CD14-positive monocyte (primary cell): Measurements from ENCODE around the gene CAMK1D. TPM values are rescaled to one million over a fixed set of nuclear protein-coding genes. Genes with fewer than 3 reads are reported as not detected.
A peak's percentile ranks its signal among the peaks of the same experiment; 100 is the strongest.

Experiments used
- DNase-seq, 3 donors: peaks; one replicate each; pipeline ENCODE4 v3.0.0-alpha.2; 2011 to 2022
- H2AFZ ChIP-seq: 2 replicates; pipeline ENCODE4 v1.6.0; 2012; ENCODE audit warnings: mild to moderate bottlenecking, low read depth, low read length, inconsistent platforms; ENCODE audit not compliant: insufficient read depth, poor library complexity, severe bottlenecking
- H3K27ac ChIP-seq, 2 donors: 1 replicate in 1 of 2; 2 replicates in 1 of 2; pipeline ENCODE4 v1.5.1; 2012 to 2013; ENCODE audit warnings: low read length in 2 of 2, control low read depth in 1 of 2, inconsistent platforms in 1 of 2, low read depth in 1 of 2, mild to moderate bottlenecking in 1 of 2
- H3K27me3 ChIP-seq, 2 donors: one replicate each; pipeline versions ENCODE4 v1.6.0 to v1.6.1; 2011 to 2013; ENCODE audit warnings: low read length in 2 of 2; ENCODE audit not compliant: control insufficient read depth in 2 of 2, insufficient read depth in 2 of 2
- H3K36me3 ChIP-seq, 2 donors: replicated peaks in 1 of 2; 1 replicate in 1 of 2; 2 replicates in 1 of 2; pipeline versions ENCODE4 v1.5.1 to v1.6.1; 2012 to 2013; ENCODE audit warnings: low read length in 2 of 2, control low read depth in 1 of 2, inconsistent platforms in 1 of 2, mild to moderate bottlenecking in 1 of 2; ENCODE audit not compliant: insufficient read depth in 2 of 2, control insufficient read depth in 1 of 2
- H3K4me1 ChIP-seq, 2 donors: 1 replicate in 1 of 2; 2 replicates in 1 of 2; pipeline versions ENCODE4 v1.5.1 to v1.6.1; 2012 to 2013; ENCODE audit warnings: low read length in 2 of 2, control low read depth in 1 of 2, inconsistent platforms in 1 of 2, mild to moderate bottlenecking in 1 of 2, moderate library complexity in 1 of 2; ENCODE audit not compliant: insufficient read depth in 2 of 2, control insufficient read depth in 1 of 2
- H3K4me2 ChIP-seq: replicated peaks from 2 replicates; pipeline ENCODE3; 2012; ENCODE audit warnings: low read length, moderate library complexity, mild to moderate bottlenecking; ENCODE audit not compliant: poor library complexity, severe bottlenecking; ENCODE audit errors: extremely low read depth
- H3K4me3 ChIP-seq, 3 experiments: fragments of 200-600 bp in 1 of 3; sonication (generic) in 1 of 3; replicated peaks in 1 of 3; 1 replicate in 2 of 3; 2 replicates in 1 of 3; pipeline ENCODE4 v1.5.1; 2011 to 2013; ENCODE audit warnings: low read length in 3 of 3, mild to moderate bottlenecking in 3 of 3, control low read depth in 2 of 3, low read depth in 2 of 3, inconsistent platforms in 1 of 3, moderate library complexity in 1 of 3
- H3K79me2 ChIP-seq: 2 replicates; pipeline ENCODE4 v1.6.0; 2012; ENCODE audit warnings: mild to moderate bottlenecking, control low read depth, inconsistent platforms, low read length, moderate library complexity; ENCODE audit not compliant: insufficient read depth
- H3K9ac ChIP-seq: 2 replicates; pipeline ENCODE4 v1.6.0; 2017; ENCODE audit warnings: low read length, mild to moderate bottlenecking; ENCODE audit not compliant: insufficient read depth, poor library complexity, severe bottlenecking
- H3K9me3 ChIP-seq, 2 donors: replicated peaks in 1 of 2; 1 replicate in 1 of 2; 2 replicates in 1 of 2; pipeline versions ENCODE4 v1.5.1 to v1.6.1; 2012 to 2013; ENCODE audit warnings: low read length in 2 of 2, control low read depth in 1 of 2; ENCODE audit not compliant: control insufficient read depth in 1 of 2, insufficient read depth in 1 of 2
- H4K20me1 ChIP-seq: 2 replicates; pipeline ENCODE4 v1.6.0; 2012; ENCODE audit warnings: mild to moderate bottlenecking, low read length, control low read depth, moderate library complexity; ENCODE audit not compliant: insufficient read depth
- H3K27ac Mint-ChIP-seq, 7 donors: one replicate each; pipeline ENCODE4 v1.8.0; 2020; ENCODE audit warnings: mild to moderate bottlenecking in 7 of 7, mixed read lengths in 7 of 7, moderate library complexity in 6 of 7, inconsistent platforms in 2 of 7
- H3K27me3 Mint-ChIP-seq, 3 donors: one replicate each; pipeline ENCODE4 v1.8.0; 2021 to 2022; ENCODE audit warnings: low read depth in 3 of 3, mild to moderate bottlenecking in 3 of 3, mixed read lengths in 3 of 3, moderate library complexity in 3 of 3, inconsistent platforms in 1 of 3
- H3K36me3 Mint-ChIP-seq, 2 donors: one replicate each; pipeline ENCODE4 v1.8.0; 2020; ENCODE audit warnings: mixed read lengths in 2 of 2, inconsistent platforms in 1 of 2, mild to moderate bottlenecking in 1 of 2
- H3K4me1 Mint-ChIP-seq: one replicate; pipeline ENCODE4 v1.8.0; 2020; ENCODE audit warnings: mild to moderate bottlenecking, mixed read lengths
- H3K4me3 Mint-ChIP-seq, 2 donors: one replicate each; pipeline ENCODE4 v1.8.0; 2020; ENCODE audit warnings: mild to moderate bottlenecking in 2 of 2, mixed read lengths in 2 of 2, moderate library complexity in 1 of 2
- H3K9me3 Mint-ChIP-seq, 7 donors: one replicate each; pipeline ENCODE4 v1.8.0; 2020 to 2022; ENCODE audit warnings: mixed read lengths in 7 of 7, mild to moderate bottlenecking in 6 of 7, moderate library complexity in 6 of 7, inconsistent platforms in 2 of 7
- WGBS: methylation state at CpG from one replicate; pipeline ENCODE4 v1.1.5; 2013; ENCODE audit warnings: missing lambda C conversion rate; ENCODE audit not compliant: insufficient coverage; 5-methylcytosine and 5-hydroxymethylcytosine counted together
- intact Hi-C, 2 donors: fragments of 100-400 bp; cut with micrococcal nuclease; formaldehyde crosslinking; loops; one replicate each; pipeline versions ENCODE4 v1.15.0 to v1.15.1; 2023
- polyA plus RNA-seq, 3 donors: library from polyadenylated mRNA; depleted of rRNA in 1 of 3; unstranded in 2 of 3; stranded (reverse) in 1 of 3; fragments of 300-500 nt in 2 of 3; fragments of >200 nt in 1 of 3; fragmentation: Illumina TruSeq in 2 of 3; gene quantifications; 1 replicate in 2 of 3; 2 replicates in 1 of 3; pipeline ENCODE4 v1.2.3, GENCODE V29; 2012 to 2021
- TF ChIP-seq, protein P1 (sequence below): fragments of 200-600 bp; IDR thresholded peaks from one replicate; pipeline ENCODE4 v1.8.0; 2022; ENCODE audit warnings: antibody characterized with exemption, mild to moderate bottlenecking

CAMK1D gene
- polyA plus RNA-seq, 3 donors = 6.7 to 11.8 (median 7.1) TPM

DNA sequence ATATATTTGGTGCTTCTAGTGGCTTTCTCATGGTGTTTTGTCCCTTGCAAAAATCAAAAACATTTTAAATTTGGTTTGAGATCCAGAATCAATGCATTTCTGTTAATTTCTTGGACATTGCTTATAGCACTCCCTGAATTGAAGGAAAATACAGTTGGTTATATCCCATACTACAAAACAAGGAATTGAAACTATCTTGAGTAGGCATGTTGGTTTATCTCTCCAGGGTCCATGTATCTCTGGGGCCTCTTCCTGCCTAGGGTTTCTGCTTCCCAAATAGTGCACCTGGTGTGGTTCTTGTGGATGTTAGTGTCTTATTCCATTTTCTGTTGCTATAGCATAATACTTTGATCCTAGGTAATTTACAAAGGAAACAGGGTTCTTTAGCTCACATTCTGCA is 212.4 kb downstream of the CAMK1D start:
- Histone ChIP-seq H3K27me3 (no peaks in the 10 kb centered on the region), H3K4me3 (no peak overlapping the region), H3K4me1 (peaks cover 0 to 9% of the 10 kb centered on the region in 2 donors), H3K79me2 (no peaks in the 10 kb centered on the region), H4K20me1 (peaks cover 55% of the 10 kb centered on the region), H3K9me3 (no peaks in the 10 kb centered on the region), H3K9ac (no peak overlapping the region), H3K36me3 (no peaks in the 10 kb centered on the region), H3K4me2 (no peak overlapping the region), H3K27ac (no peak overlapping the region), H2AFZ (no peak overlapping the region)
- Mint-ChIP-seq H3K27me3 (no peaks in the 10 kb centered on the region), H3K9me3 (peaks cover 0 to 3% (median 0%) of the 10 kb centered on the region in 7 donors), H3K36me3 (no peaks in the 10 kb centered on the region), H3K27ac (peak overlapping the region in 2 of 7 donors; percentile 36 to 45), H3K4me1 (peaks cover 15% of the 10 kb centered on the region), H3K4me3 (no peak overlapping the region)
- intact Hi-C loops = no loop called here
- no peak for DNase-seq
- TF ChIP-seq, protein P1, sequence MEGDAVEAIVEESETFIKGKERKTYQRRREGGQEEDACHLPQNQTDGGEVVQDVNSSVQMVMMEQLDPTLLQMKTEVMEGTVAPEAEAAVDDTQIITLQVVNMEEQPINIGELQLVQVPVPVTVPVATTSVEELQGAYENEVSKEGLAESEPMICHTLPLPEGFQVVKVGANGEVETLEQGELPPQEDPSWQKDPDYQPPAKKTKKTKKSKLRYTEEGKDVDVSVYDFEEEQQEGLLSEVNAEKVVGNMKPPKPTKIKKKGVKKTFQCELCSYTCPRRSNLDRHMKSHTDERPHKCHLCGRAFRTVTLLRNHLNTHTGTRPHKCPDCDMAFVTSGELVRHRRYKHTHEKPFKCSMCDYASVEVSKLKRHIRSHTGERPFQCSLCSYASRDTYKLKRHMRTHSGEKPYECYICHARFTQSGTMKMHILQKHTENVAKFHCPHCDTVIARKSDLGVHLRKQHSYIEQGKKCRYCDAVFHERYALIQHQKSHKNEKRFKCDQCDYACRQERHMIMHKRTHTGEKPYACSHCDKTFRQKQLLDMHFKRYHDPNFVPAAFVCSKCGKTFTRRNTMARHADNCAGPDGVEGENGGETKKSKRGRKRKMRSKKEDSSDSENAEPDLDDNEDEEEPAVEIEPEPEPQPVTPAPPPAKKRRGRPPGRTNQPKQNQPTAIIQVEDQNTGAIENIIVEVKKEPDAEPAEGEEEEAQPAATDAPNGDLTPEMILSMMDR = no peak

DNA sequence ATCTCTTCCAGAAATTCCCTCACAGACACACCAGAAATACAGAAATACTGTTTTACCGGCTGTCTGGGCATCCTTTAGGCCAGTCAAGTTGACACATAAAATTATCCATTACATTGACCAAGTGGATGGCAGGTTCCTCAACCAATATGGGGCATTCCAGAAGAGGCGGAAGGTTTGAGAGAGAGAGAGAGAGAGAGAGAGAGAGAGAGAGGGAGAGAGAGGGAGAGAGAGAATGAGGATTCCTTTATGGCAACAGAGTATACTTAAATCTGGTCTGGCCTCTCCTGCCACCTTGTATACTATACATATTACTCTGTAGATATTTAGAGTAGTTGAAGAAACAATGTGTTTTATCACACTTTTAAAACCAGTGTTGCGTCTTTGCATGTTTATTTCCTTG is 214.1 kb downstream of the CAMK1D start:
- H3K4me2 ChIP-seq = no peak overlapping the region
- no peak overlapping the region for H2AFZ ChIP-seq
- Mint-ChIP-seq H3K27me3 (no peaks in the 10 kb centered on the region), H3K4me3 (no peak overlapping the region), H3K4me1 (peaks cover 17% of the 10 kb centered on the region), H3K27ac (no peak overlapping the region), H3K36me3 (no peaks in the 10 kb centered on the region), H3K9me3 (peaks cover 0 to 3% (median 0%) of the 10 kb centered on the region in 7 donors)
- H3K27ac ChIP-seq = no peak overlapping the region
- peaks cover 55% of the 10 kb centered on the region for H4K20me1 ChIP-seq
- peaks cover 0 to 9% of the 10 kb centered on the region in 2 donors for H3K4me1 ChIP-seq
- H3K4me3 ChIP-seq = no peak overlapping the region
- intact Hi-C loops = no loop called here
- no peaks in the 10 kb centered on the region for H3K36me3 ChIP-seq
- H3K79me2 ChIP-seq = no peaks in the 10 kb centered on the region
- H3K27me3 ChIP-seq = no peaks in the 10 kb centered on the region
- H3K9ac ChIP-seq = no peak overlapping the region
- H3K9me3 ChIP-seq = no peaks in the 10 kb centered on the region
- TF ChIP-seq, protein P1 = no peak
- no CpG with 5 or more reads among the region's 3 CpGs for WGBS
- no peak for DNase-seq
